IMR-90 (cell line): ENCODE measurements around the gene RANBP10. TPM values are rescaled to one million over a fixed set of nuclear protein-coding genes. Genes with fewer than 3 reads are reported as not detected.

Source experiments
- ATAC-seq: fragments of 200-7000 bp; cut with Tn5 transposase; 2 replicates; pipeline ENCODE4 v1.9.1; 2020; ENCODE audit warnings: low read depth, mild to moderate bottlenecking, moderate library complexity
- BruUV-seq: library from RNA; stranded (reverse); fragments of 400-500 nt; replicated peaks from 2 replicates; lab custom pipeline; 2021; lab: Mats Ljungman, UMichigan
- CTCF ChIA-PET: fragments of 300-600 bp; formaldehyde crosslinking; extraction: SDS; loops from one replicate; lab custom pipeline; 2021; ENCODE audit warnings: antibody characterized with exemption; lab: Yijun Ruan, JAX
- POLR2A ChIA-PET: fragments of 300-600 bp; sonication (Branson Sonifier 250); formaldehyde crosslinking; loops from one replicate; lab custom pipeline; 2022; ENCODE audit warnings: antibody characterized with exemption; ENCODE audit not compliant: unreplicated experiment; lab: Charles Lee
- DNase-seq: peaks from one replicate; pipeline ENCODE4 v3.0.0; 2013
- H2AFZ ChIP-seq: replicated peaks from 2 replicates; pipeline ENCODE3; 2013; ENCODE audit warnings: low read length, mild to moderate bottlenecking; ENCODE audit not compliant: poor library complexity
- H2AK5ac ChIP-seq: 2 replicates; pipeline ENCODE4 v1.6.1; 2013; ENCODE audit warnings: low read depth, low read length, inconsistent platforms
- H2AK9ac ChIP-seq: replicated peaks from 2 replicates; pipeline ENCODE3; 2013; ENCODE audit warnings: mild to moderate bottlenecking, low read depth, low read length, moderate library complexity; ENCODE audit not compliant: poor library complexity
- H2BK120ac ChIP-seq: 2 replicates; pipeline ENCODE4 v1.6.1; 2013; ENCODE audit warnings: low read depth, low read length, inconsistent platforms
- H2BK15ac ChIP-seq: 3 replicates; pipeline ENCODE4 v1.6.1; 2013; ENCODE audit warnings: low read depth, low read length, inconsistent platforms
- H2BK20ac ChIP-seq: 2 replicates; pipeline ENCODE4 v1.6.1; 2013; ENCODE audit warnings: low read depth, mild to moderate bottlenecking, inconsistent platforms, low read length, moderate library complexity
- H2BK5ac ChIP-seq: 2 replicates; pipeline ENCODE4 v1.6.1; 2013; ENCODE audit warnings: mild to moderate bottlenecking, low read depth, low read length, inconsistent platforms; ENCODE audit not compliant: poor library complexity, severe bottlenecking
- H3K14ac ChIP-seq: replicated peaks from 2 replicates; pipeline ENCODE4 v1.6.1; 2013; ENCODE audit warnings: low read depth, low read length, inconsistent platforms
- H3K18ac ChIP-seq: 2 replicates; pipeline ENCODE4 v1.6.1; 2013; ENCODE audit warnings: low read depth, low read length, control low read depth
- H3K23ac ChIP-seq: 2 replicates; pipeline ENCODE4 v1.6.1; 2013; ENCODE audit warnings: low read depth, low read length, inconsistent platforms
- H3K27ac ChIP-seq: 2 replicates; pipeline ENCODE4 v1.5.1; 2013; ENCODE audit warnings: mild to moderate bottlenecking, control low read depth, low read length; ENCODE audit not compliant: insufficient read depth
- H3K27me3 ChIP-seq: 2 replicates; pipeline ENCODE4 v1.6.1; 2013; ENCODE audit warnings: low read length; ENCODE audit not compliant: control insufficient read depth, insufficient read depth
- H3K36me3 ChIP-seq: 2 replicates; pipeline ENCODE4 v1.6.1; 2013; ENCODE audit warnings: low read length, mixed read lengths; ENCODE audit not compliant: control insufficient read depth, insufficient read depth
- H3K4ac ChIP-seq: 2 replicates; pipeline ENCODE4 v1.6.1; 2013; ENCODE audit warnings: low read depth, low read length, inconsistent platforms
- H3K4me1 ChIP-seq: 2 replicates; pipeline ENCODE4 v1.6.1; 2013; ENCODE audit warnings: low read length, mixed read lengths; ENCODE audit not compliant: control insufficient read depth, insufficient read depth
- H3K4me2 ChIP-seq: 2 replicates; pipeline ENCODE4 v1.6.1; 2013; ENCODE audit warnings: low read depth, mild to moderate bottlenecking, control low read depth, low read length, moderate library complexity
- H3K4me3 ChIP-seq: 2 replicates; pipeline ENCODE4 v1.5.1; 2013; ENCODE audit warnings: low read depth, mild to moderate bottlenecking, control low read depth, low read length, moderate library complexity; ENCODE audit not compliant: insufficient read depth
- H3K56ac ChIP-seq: 2 replicates; pipeline ENCODE4 v1.6.1; 2013; ENCODE audit warnings: low read length, inconsistent platforms; ENCODE audit not compliant: insufficient read depth; ENCODE audit errors: extremely low read depth
- H3K79me1 ChIP-seq, 2 experiments: 2 replicates each; pipeline ENCODE4 v1.6.1; 2013; ENCODE audit warnings: low read length in 2 of 2, inconsistent platforms in 1 of 2, low read depth in 1 of 2
- H3K9ac ChIP-seq: 2 replicates; pipeline ENCODE4 v1.6.1; 2013; ENCODE audit warnings: low read depth, low read length, control low read depth
- H3K9me1 ChIP-seq: 2 replicates; pipeline ENCODE4 v1.6.1; 2013; ENCODE audit warnings: low read length, inconsistent platforms; ENCODE audit not compliant: insufficient read depth
- H3K9me3 ChIP-seq: 2 replicates; pipeline ENCODE4 v1.6.1; 2013; ENCODE audit warnings: low read length; ENCODE audit not compliant: control insufficient read depth, insufficient read depth
- H4K20me1 ChIP-seq: 2 replicates; pipeline ENCODE4 v1.6.1; 2013; ENCODE audit warnings: low read length, inconsistent platforms; ENCODE audit not compliant: insufficient read depth
- H4K5ac ChIP-seq: 2 replicates; pipeline ENCODE4 v1.6.1; 2013; ENCODE audit warnings: mild to moderate bottlenecking, low read depth, low read length, control low read depth
- H4K8ac ChIP-seq, 2 experiments: 2 replicates each; pipeline ENCODE4 v1.6.1; 2013; ENCODE audit warnings: low read depth in 2 of 2, low read length in 2 of 2, control low read depth in 1 of 2, inconsistent platforms in 1 of 2
- H4K91ac ChIP-seq: 2 replicates; pipeline ENCODE4 v1.6.1; 2013; ENCODE audit warnings: low read depth, low read length, inconsistent platforms; ENCODE audit not compliant: insufficient read depth
- BHLHE40 ChIP-seq: fragments of 150-350 bp; IDR thresholded peaks from 2 replicates; pipeline ENCODE4 v1.6.1; 2016; ENCODE audit warnings: mild to moderate bottlenecking, low read depth, low read length
- CEBPB ChIP-seq: IDR thresholded peaks from 2 replicates; pipeline ENCODE4 v1.6.1; 2012; ENCODE audit warnings: low read depth, low read length, improper control_type of control experiment
- MAFK ChIP-seq: IDR thresholded peaks from 2 replicates; pipeline ENCODE4 v1.6.1; 2012; ENCODE audit warnings: low read depth, low read length, improper control_type of control experiment
- MAZ ChIP-seq: IDR thresholded peaks from 2 replicates; pipeline ENCODE4 v1.6.1; 2012; ENCODE audit warnings: low read depth, mild to moderate bottlenecking, low read length, improper control_type of control experiment, moderate library complexity, borderline replicate concordance
- NFE2L2 ChIP-seq: fragments of 150-350 bp; IDR thresholded peaks from 2 replicates; pipeline ENCODE4 v1.6.1; 2016; ENCODE audit warnings: low read depth, mild to moderate bottlenecking, low read length
- POLR2A ChIP-seq: IDR thresholded peaks from 2 replicates; pipeline ENCODE4 v1.6.1; 2012; ENCODE audit warnings: mild to moderate bottlenecking, low read depth, low read length
- RAD21 ChIP-seq: IDR thresholded peaks from 2 replicates; pipeline ENCODE4 v1.6.1; 2012; ENCODE audit warnings: low read length, improper control_type of control experiment
- WGBS, 2 experiments: methylation state at CpG; one replicate each; pipeline versions ENCODE4 v1.1.5 to v1.1.7; 2013; ENCODE audit warnings: missing lambda C conversion rate in 2 of 2; ENCODE audit not compliant: insufficient read length in 1 of 2; ENCODE audit errors: extremely low coverage in 2 of 2; 5-methylcytosine and 5-hydroxymethylcytosine counted together
- dilution Hi-C: fragments of 300-500 bp; cut with HindIII; formaldehyde crosslinking; loops from one replicate; pipeline ENCODE4 v1.14.3; 2018; ENCODE audit warnings: low sequenced_read_pairs; ENCODE audit not compliant: unreplicated experiment
- in situ Hi-C: fragments of 300-500 bp; cut with MboI; formaldehyde crosslinking; loops from 3 replicates; pipeline ENCODE4 v1.14.3; 2019; ENCODE audit warnings: low sequenced_read_pairs, inconsistent platforms, mixed read lengths
- intact Hi-C: fragments of 100-400 bp; cut with micrococcal nuclease; formaldehyde crosslinking; loops from 2 replicates; pipeline ENCODE4 v1.10.0; 2022
- polyA plus RNA-seq, 3 experiments: library from polyadenylated mRNA; depleted of rRNA; stranded (reverse); fragments of >200 nt; gene quantifications; 2 replicates each; pipeline ENCODE4 v1.2.3, GENCODE V29; 2012; ENCODE audit warnings: low replicate concordance in 1 of 3
- total RNA-seq: library from RNA; depleted of rRNA; stranded (reverse); fragments of >200 nt; gene quantifications from 2 replicates; pipeline ENCODE4 v1.2.3, GENCODE V29; 2012
- TF ChIP-seq, protein P1 (sequence below): fragments of 150-350 bp; IDR thresholded peaks from 2 replicates; pipeline ENCODE4 v1.6.1; 2017; ENCODE audit warnings: mild to moderate bottlenecking, antibody characterized with exemption, low read length, low read depth
- TF ChIP-seq, protein P2 (sequence below): conservative IDR thresholded peaks from 2 replicates; pipeline ENCODE4 v1.5.1; 2012; ENCODE audit warnings: mild to moderate bottlenecking, low read depth, low read length, improper control_type of control experiment
- TF ChIP-seq, protein P3 (sequence below): fragments of 150-350 bp; IDR thresholded peaks from 2 replicates; pipeline ENCODE4 v1.6.1; 2016; ENCODE audit warnings: low read depth, mild to moderate bottlenecking, low read length, moderate library complexity, borderline replicate concordance

Gene RANBP10
- total and polyA plus RNA-seq, 2 of the 4 experiments (the other 2 are of a cell fraction): 2.7 to 12.1 TPM

DNA sequence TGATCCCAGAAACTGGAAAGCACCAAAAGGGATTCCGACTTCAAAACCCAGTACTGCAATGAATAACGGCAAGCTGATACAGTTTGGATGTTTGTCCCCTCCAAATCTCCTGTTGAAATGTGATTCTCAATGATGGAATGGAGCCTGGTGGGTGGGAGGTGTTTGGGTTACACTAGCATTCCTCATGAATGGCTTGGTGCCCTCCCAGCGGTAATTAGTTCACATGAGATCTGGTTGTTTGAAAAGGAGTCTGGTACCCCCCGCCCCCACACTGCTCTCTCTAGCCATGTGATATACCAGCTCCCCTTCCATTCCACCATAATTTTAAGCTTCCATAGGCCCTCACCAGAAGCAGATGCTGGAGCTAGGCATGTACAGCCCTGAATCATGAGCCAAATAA, 40.1 kb downstream of the RANBP10 start:
- H2AK9ac ChIP-seq: no peak overlapping the region
- no peak overlapping the region for H3K56ac ChIP-seq
- in situ Hi-C loops (no loop called here), intact Hi-C loops (no loop called here), dilution Hi-C loops (no loop called here)
- H2BK20ac ChIP-seq: no peak overlapping the region
- no peak overlapping the region for H3K4ac ChIP-seq
- no peak overlapping the region for H3K18ac ChIP-seq
- ATAC-seq: peak; percentile 12
- peaks cover 4% of the 10 kb centered on the region; the same call in 1 of the 2 replicates for H3K36me3 ChIP-seq
- no peaks in the 10 kb centered on the region for H3K27me3 ChIP-seq
- DNase-seq: peak; percentile 37
- H3K27ac ChIP-seq: no peak overlapping the region
- no peak overlapping the region for H3K23ac ChIP-seq
- ChIA-PET CTCF (no interaction called here), POLR2A (interaction anchor here (0.6 kb wide), 1 partner anchor 37 kb away, joined by 3 read pairs; no protein-coding TSS in a partner anchor)
- H3K9ac ChIP-seq: no peak overlapping the region
- H4K91ac ChIP-seq: no peak overlapping the region
- H4K8ac ChIP-seq: no peak overlapping the region
- H2AFZ ChIP-seq: no peak overlapping the region
- H3K9me1 ChIP-seq: peaks cover 9% of the 10 kb centered on the region; the same call in 1 of the 2 replicates
- H2BK120ac ChIP-seq: no peak overlapping the region
- peaks cover 6% of the 10 kb centered on the region for H4K20me1 ChIP-seq
- H3K4me2 ChIP-seq: no peak overlapping the region
- TF ChIP-seq, protein P1, sequence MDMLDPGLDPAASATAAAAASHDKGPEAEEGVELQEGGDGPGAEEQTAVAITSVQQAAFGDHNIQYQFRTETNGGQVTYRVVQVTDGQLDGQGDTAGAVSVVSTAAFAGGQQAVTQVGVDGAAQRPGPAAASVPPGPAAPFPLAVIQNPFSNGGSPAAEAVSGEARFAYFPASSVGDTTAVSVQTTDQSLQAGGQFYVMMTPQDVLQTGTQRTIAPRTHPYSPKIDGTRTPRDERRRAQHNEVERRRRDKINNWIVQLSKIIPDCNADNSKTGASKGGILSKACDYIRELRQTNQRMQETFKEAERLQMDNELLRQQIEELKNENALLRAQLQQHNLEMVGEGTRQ: no peak
- TF ChIP-seq BHLHE40 (no peak), CEBPB (no peak), NFE2L2 (no peak), MAZ (no peak), RAD21 (no peak), POLR2A (no peak), MAFK (no peak)
- TF ChIP-seq, protein P2, sequence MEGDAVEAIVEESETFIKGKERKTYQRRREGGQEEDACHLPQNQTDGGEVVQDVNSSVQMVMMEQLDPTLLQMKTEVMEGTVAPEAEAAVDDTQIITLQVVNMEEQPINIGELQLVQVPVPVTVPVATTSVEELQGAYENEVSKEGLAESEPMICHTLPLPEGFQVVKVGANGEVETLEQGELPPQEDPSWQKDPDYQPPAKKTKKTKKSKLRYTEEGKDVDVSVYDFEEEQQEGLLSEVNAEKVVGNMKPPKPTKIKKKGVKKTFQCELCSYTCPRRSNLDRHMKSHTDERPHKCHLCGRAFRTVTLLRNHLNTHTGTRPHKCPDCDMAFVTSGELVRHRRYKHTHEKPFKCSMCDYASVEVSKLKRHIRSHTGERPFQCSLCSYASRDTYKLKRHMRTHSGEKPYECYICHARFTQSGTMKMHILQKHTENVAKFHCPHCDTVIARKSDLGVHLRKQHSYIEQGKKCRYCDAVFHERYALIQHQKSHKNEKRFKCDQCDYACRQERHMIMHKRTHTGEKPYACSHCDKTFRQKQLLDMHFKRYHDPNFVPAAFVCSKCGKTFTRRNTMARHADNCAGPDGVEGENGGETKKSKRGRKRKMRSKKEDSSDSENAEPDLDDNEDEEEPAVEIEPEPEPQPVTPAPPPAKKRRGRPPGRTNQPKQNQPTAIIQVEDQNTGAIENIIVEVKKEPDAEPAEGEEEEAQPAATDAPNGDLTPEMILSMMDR: no peak
- TF ChIP-seq, protein P3, sequence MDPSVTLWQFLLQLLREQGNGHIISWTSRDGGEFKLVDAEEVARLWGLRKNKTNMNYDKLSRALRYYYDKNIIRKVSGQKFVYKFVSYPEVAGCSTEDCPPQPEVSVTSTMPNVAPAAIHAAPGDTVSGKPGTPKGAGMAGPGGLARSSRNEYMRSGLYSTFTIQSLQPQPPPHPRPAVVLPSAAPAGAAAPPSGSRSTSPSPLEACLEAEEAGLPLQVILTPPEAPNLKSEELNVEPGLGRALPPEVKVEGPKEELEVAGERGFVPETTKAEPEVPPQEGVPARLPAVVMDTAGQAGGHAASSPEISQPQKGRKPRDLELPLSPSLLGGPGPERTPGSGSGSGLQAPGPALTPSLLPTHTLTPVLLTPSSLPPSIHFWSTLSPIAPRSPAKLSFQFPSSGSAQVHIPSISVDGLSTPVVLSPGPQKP: no peak
- H2BK5ac ChIP-seq: no peak overlapping the region
- WGBS, 2 experiments: no CpG with 5 or more reads among the region's 4 CpGs
- no peak overlapping the region for H3K4me3 ChIP-seq
- no peaks in the 10 kb centered on the region for H3K9me3 ChIP-seq
- peaks cover 2% of the 10 kb centered on the region; the same call in 1 of the 2 replicates for H3K4me1 ChIP-seq
- no peak overlapping the region for H4K5ac ChIP-seq
- H3K14ac ChIP-seq: no peak overlapping the region
- no peak overlapping the region for H2AK5ac ChIP-seq
- H3K79me1 ChIP-seq: peaks cover 8 to 36% of the 10 kb centered on the region in 2 experiments; a peak in 3 of 4 replicates
- no peak overlapping the region for H2BK15ac ChIP-seq
- BruUV-seq: no TSS peak
